NCI-H1092 treated with DMSO at 0.1 percent for 48 hours (cell line): ENCODE data around the gene LRCOL1.

Experiments used
- DNase-seq: peaks from one replicate; lab custom pipeline; 2025; lab: John Stamatoyannopoulos, UW

LRCOL1 gene

DNA sequence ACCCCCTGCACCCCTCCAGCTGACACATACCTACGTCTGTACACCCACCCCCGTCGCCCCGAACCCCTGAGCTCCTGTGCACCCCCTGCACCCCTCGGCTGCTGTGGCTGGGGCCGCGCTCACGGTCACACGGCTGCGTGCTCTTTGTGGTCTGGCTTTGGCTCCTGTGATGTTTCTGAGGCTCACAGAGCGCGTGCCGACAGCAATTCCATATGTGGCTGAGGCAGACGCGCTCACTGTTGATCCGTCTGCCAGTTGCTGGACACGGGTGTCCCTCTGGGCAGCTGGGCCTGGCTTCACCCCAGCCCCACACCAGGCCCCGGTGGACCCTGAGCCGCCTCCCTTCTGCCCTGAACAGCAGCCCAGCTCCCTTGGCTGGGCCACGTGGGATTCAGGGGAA, 46.5 kb downstream of the LRCOL1 start:
- DNase-seq: no peak

DNA sequence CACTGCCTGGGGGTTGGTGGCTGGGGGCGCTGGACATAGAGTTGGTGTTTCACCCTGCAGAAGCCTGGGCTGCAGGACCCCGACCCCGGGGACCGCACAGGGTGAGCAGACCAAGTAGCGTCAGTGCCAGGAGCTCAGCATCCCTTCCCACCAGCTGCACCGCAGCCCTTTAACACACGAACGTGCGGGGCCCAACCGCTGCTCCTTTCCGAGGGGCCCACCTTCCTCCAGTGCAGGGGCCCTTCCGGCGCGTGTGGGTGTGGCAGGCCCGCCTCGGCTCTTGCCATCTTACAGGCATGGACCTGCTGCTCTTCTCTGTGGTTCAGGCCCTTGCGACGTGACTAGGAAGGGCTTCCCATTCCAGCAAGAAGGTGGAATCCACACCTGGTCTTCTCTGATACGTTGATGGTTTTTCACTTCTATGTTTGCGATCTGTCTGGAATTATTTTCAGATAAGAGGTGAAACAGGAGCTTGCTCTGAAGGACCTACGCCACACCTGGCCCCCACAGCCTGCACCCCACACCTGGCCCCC, 47.8 kb downstream of the LRCOL1 start:
- no peak for DNase-seq

- no peak for DNase-seq
Observed at GRCh38 chr12:132561427-132562156, 48.8 kb downstream of the LRCOL1 start.

- DNase-seq: peak; percentile 68
Observed at GRCh38 chr12:132560614-132561426, 49.6 kb downstream of the LRCOL1 start.

GRCh38 chr12:132560364-132560613, 50.1 kb downstream of the LRCOL1 start:
- DNase-seq: no peak

DNA sequence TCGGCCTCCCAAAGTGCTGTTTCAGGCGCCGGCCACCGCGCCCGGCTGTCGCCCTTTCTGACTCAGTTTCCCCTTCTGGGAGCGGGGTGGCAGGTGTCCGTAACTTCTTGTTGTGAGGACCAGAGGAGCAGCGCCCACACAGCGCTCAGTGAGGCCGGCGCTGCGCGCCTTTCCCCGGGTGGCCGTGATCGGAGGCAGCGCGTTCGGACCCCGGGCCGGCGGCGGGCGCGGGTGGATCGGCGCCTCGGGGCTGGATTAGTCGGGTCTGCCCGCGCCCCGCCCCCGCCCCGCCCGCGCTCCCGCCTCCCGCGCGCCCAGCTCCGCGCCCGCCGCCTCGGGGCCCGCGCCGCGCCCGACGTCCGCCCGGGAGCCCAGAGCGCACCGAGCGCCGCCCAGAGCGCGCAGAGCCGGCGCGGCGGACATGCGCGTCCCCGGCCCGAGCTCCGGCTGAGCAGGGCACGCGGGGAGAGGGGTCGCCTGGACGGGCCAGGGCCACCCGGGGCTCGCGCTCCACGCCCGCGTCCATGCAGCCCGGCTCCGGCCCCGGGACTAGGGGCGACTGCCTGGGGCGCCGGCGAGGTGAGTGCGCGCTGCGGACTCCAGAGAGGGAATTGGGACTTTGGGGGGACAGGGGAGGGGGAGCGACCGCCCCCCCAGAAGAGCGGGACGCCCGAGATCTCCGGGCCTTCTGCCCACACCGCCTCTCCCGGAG, 50.6 kb downstream of the LRCOL1 start:
- DNase-seq: peak; percentile 40

- no peak for DNase-seq
Observed at GRCh38 chr12:132558861-132559623, 51.3 kb downstream of the LRCOL1 start.

DNA sequence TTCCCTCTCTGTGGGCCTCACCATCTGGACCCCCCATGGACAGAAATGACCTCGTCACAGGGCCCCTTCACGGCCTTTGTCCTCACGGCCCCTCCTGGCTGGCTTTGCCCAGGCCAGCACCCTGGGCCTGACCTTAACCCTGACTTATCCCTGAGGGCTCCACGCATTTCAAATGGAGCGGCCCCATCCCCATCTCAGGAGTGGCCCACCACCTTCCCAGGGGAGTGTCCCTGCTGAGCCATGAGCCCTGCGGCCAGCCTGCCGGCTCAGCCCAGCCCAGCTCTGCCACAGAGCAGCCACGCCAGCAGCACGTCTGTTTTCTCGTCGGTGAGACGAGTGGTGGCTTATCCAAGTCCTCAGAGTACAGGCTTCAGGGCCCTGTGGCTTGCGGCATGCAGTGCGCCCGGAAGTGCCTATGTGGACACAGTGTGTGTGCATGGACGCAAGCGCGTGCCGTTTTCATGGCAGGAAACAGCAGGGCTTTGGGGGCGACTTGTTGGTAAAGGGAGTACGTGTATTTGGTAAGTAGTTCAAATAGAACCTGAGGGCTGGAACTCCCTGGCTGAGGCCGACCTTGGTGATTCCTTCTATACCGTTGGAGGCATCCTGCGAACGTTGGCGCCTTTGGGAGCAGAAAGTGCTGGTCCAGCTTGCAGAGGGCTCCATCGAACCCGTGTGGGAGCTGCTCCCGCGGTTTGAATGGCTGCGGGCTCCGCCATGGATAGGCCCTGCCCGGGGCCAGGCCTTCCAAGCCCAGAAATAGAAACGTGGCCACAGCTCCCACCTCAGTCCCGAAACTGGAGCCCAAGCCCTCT, 52.1 kb downstream of the LRCOL1 start:
- no peak for DNase-seq

- DNase-seq: no peak
Observed at GRCh38 chr12:132557291-132558015, 52.9 kb downstream of the LRCOL1 start.

GRCh38 chr12:132556801-132557200, 53.6 kb downstream of the LRCOL1 start:
- DNase-seq: no peak

GRCh38 chr12:132556216-132556615, 54.2 kb downstream of the LRCOL1 start:
- no peak for DNase-seq

- no peak for DNase-seq
Observed at GRCh38 chr12:132555686-132556085, 54.7 kb downstream of the LRCOL1 start.

GRCh38 chr12:132554845-132555630, 55.3 kb downstream of the LRCOL1 start:
- DNase-seq: no peak
